CD4-positive, alpha-beta memory T cell (primary cell): ENCODE measurements around the gene CASP6. TPM values are rescaled to one million over a fixed set of nuclear protein-coding genes. Genes with fewer than 3 reads are reported as not detected.
A peak's percentile ranks its signal among the peaks of the same experiment; 100 is the strongest.

Experiments
- CTCF ChIA-PET: fragments of 350-600 bp; sonication (Branson Sonifier 250); formaldehyde crosslinking; loops from one replicate; lab custom pipeline; 2021; ENCODE audit warnings: inconsistent platforms; ENCODE audit not compliant: partially characterized antibody; lab: Charles Lee
- POLR2A ChIA-PET: fragments of 350-600 bp; sonication (Branson Sonifier 250); formaldehyde crosslinking; loops from one replicate; lab custom pipeline; 2021; ENCODE audit not compliant: partially characterized antibody; lab: Charles Lee
- DNase-seq, 5 donors: peaks; one replicate each; pipeline versions ENCODE4 v3.0.0 to v3.0.0-alpha.2; 2020 to 2022; ENCODE audit warnings: mixed read lengths in 1 of 5
- H3K27ac ChIP-seq: one replicate; pipeline ENCODE4 v1.7.0; 2013; ENCODE audit warnings: low read depth, low read length
- H3K27me3 ChIP-seq: 2 replicates; pipeline ENCODE4 v1.7.0; 2013; ENCODE audit warnings: mild to moderate bottlenecking, low read length, moderate library complexity; ENCODE audit not compliant: insufficient read depth
- H3K36me3 ChIP-seq: 2 replicates; pipeline ENCODE4 v1.7.0; 2013; ENCODE audit warnings: mild to moderate bottlenecking, low read length, moderate library complexity; ENCODE audit not compliant: insufficient read depth
- H3K4me1 ChIP-seq: 2 replicates; pipeline ENCODE4 v1.7.0; 2013; ENCODE audit warnings: mild to moderate bottlenecking, low read length, moderate library complexity; ENCODE audit not compliant: insufficient read depth
- H3K4me3 ChIP-seq, 2 donors: one replicate each; pipeline ENCODE4 v1.7.0; 2013; ENCODE audit warnings: low read length in 2 of 2, mild to moderate bottlenecking in 1 of 2
- H3K9me3 ChIP-seq, 2 donors: one replicate each; pipeline ENCODE4 v1.7.0; 2013; ENCODE audit warnings: low read length in 2 of 2, control low read depth in 1 of 2; ENCODE audit not compliant: control insufficient read depth in 1 of 2
- H3K27ac Mint-ChIP-seq, 7 donors: one replicate each; pipeline ENCODE4 v1.8.0; 2020 to 2021; ENCODE audit warnings: mixed read lengths in 7 of 7, mild to moderate bottlenecking in 6 of 7, inconsistent platforms in 3 of 7, moderate library complexity in 3 of 7
- H3K27me3 Mint-ChIP-seq, 2 donors: one replicate each; pipeline ENCODE4 v1.8.0; 2020 to 2021; ENCODE audit warnings: mixed read lengths in 2 of 2
- H3K36me3 Mint-ChIP-seq, 2 donors: one replicate each; pipeline ENCODE4 v1.8.0; 2020 to 2021; ENCODE audit warnings: mixed read lengths in 2 of 2, inconsistent platforms in 1 of 2, mild to moderate bottlenecking in 1 of 2
- H3K4me1 Mint-ChIP-seq, 4 donors: one replicate each; pipeline ENCODE4 v1.8.0; 2020 to 2021; ENCODE audit warnings: mixed read lengths in 4 of 4, mild to moderate bottlenecking in 1 of 4
- H3K4me3 Mint-ChIP-seq, 8 donors: one replicate each; pipeline ENCODE4 v1.8.0; 2020 to 2021; ENCODE audit warnings: mixed read lengths in 8 of 8, mild to moderate bottlenecking in 7 of 8, moderate library complexity in 6 of 8, inconsistent platforms in 3 of 8
- H3K9me3 Mint-ChIP-seq, 8 donors: one replicate each; pipeline ENCODE4 v1.8.0; 2020 to 2021; ENCODE audit warnings: mixed read lengths in 8 of 8, mild to moderate bottlenecking in 5 of 8, inconsistent platforms in 3 of 8, moderate library complexity in 1 of 8
- intact Hi-C: fragments of 100-400 bp; cut with micrococcal nuclease; formaldehyde crosslinking; loops from one replicate; pipeline ENCODE4 v1.15.1; 2023
- polyA plus RNA-seq, 2 donors: library from polyadenylated mRNA; unstranded; fragments of 300-500 nt; fragmentation: Illumina TruSeq; gene quantifications; one replicate each; pipeline ENCODE4 v1.2.3, GENCODE V29; 2021
- total RNA-seq, 2 experiments: library from RNA; stranded (reverse); gene quantifications; one replicate each; pipeline ENCODE4 v1.2.3, GENCODE V29; 2021

Gene CASP6
- total and polyA plus RNA-seq, 4 experiments from 2014 or later, result 16.5 to 115 (median 59.6) TPM

GRCh38 chr4:109722357-109722756 lies 19.1 kb upstream of the CASP6 start:
- Histone ChIP-seq H3K4me3 (no peak overlapping the region), H3K4me1 (no peaks in the 10 kb centered on the region), H3K9me3 (no peaks in the 10 kb centered on the region), H3K27me3 (no peaks in the 10 kb centered on the region), H3K36me3 (peaks cover 4% of the 10 kb centered on the region), H3K27ac (no peak overlapping the region)
- intact Hi-C loops, result loop anchor here (10.0 kb wide), 1 partner anchor 1728 kb away; no protein-coding TSS in a partner anchor
- CTCF ChIA-PET, result no interaction called here
- peaks cover 8 to 13% (median 10%) of the 10 kb centered on the region in 4 donors for H3K4me1 Mint-ChIP-seq
- no peaks in the 10 kb centered on the region for H3K27me3 Mint-ChIP-seq
- no peak for DNase-seq
- H3K4me3 Mint-ChIP-seq, result no peak overlapping the region
- H3K27ac Mint-ChIP-seq, result no peak overlapping the region
- POLR2A ChIA-PET, result no interaction called here
- peaks cover 0 to 2% (median 0%) of the 10 kb centered on the region in 8 donors for H3K9me3 Mint-ChIP-seq
- peaks cover 12 to 26% of the 10 kb centered on the region in 2 donors for H3K36me3 Mint-ChIP-seq

GRCh38 chr4:109721033-109721432 lies 17.8 kb upstream of the CASP6 start:
- H3K4me3 Mint-ChIP-seq, result no peak overlapping the region
- intact Hi-C loops, result loop anchor here (10.0 kb wide), 1 partner anchor 1726 kb away; no protein-coding TSS in a partner anchor
- H3K9me3 ChIP-seq, result no peaks in the 10 kb centered on the region
- no peak overlapping the region for H3K27ac Mint-ChIP-seq
- H3K27me3 Mint-ChIP-seq, result no peaks in the 10 kb centered on the region
- peaks cover 22 to 28% of the 10 kb centered on the region in 2 donors for H3K36me3 Mint-ChIP-seq
- H3K9me3 Mint-ChIP-seq, result no peaks in the 10 kb centered on the region
- CTCF ChIA-PET, result interaction anchor here (0.6 kb wide), 1 partner anchor 33 kb away, joined by 3 read pairs; no protein-coding TSS in a partner anchor
- H3K4me1 ChIP-seq, result no peaks in the 10 kb centered on the region
- no peak overlapping the region for H3K4me3 ChIP-seq
- no peaks in the 10 kb centered on the region for H3K27me3 ChIP-seq
- H3K4me1 Mint-ChIP-seq, result peaks cover 4 to 11% (median 9%) of the 10 kb centered on the region in 4 donors
- peaks cover 16% of the 10 kb centered on the region for H3K36me3 ChIP-seq
- H3K27ac ChIP-seq, result no peak overlapping the region
- no peak for DNase-seq
- POLR2A ChIA-PET, result no interaction called here

GRCh38 chr4:109719604-109720003 lies 16.4 kb upstream of the CASP6 start:
- ChIA-PET POLR2A (no interaction called here), CTCF (no interaction called here)
- Mint-ChIP-seq H3K27ac (no peak overlapping the region), H3K36me3 (peaks cover 21 to 26% of the 10 kb centered on the region in 2 donors), H3K9me3 (no peaks in the 10 kb centered on the region), H3K4me3 (no peak overlapping the region), H3K4me1 (peaks cover 0 to 10% (median 7%) of the 10 kb centered on the region in 4 donors), H3K27me3 (no peaks in the 10 kb centered on the region)
- Histone ChIP-seq H3K36me3 (peaks cover 19% of the 10 kb centered on the region), H3K27ac (no peak overlapping the region), H3K27me3 (no peaks in the 10 kb centered on the region), H3K4me3 (no peak overlapping the region), H3K9me3 (no peaks in the 10 kb centered on the region), H3K4me1 (no peaks in the 10 kb centered on the region)
- no peak for DNase-seq
- intact Hi-C loops, result loop anchor here (10.0 kb wide), 1 partner anchor 1725 kb away; no protein-coding TSS in a partner anchor

- H3K27me3 Mint-ChIP-seq, result no peaks in the 10 kb centered on the region
Measured at GRCh38 chr4:109718759-109719158, 15.5 kb upstream of the CASP6 start.

GRCh38 chr4:109713500-109713899 lies 10.3 kb upstream of the CASP6 start:
- no peak for DNase-seq
- no peaks in the 10 kb centered on the region for H3K4me1 Mint-ChIP-seq
- no peak overlapping the region for H3K27ac Mint-ChIP-seq
- Histone ChIP-seq H3K27ac (no peak overlapping the region), H3K36me3 (peaks cover 30% of the 10 kb centered on the region), H3K27me3 (no peaks in the 10 kb centered on the region), H3K9me3 (no peaks in the 10 kb centered on the region), H3K4me1 (no peaks in the 10 kb centered on the region), H3K4me3 (no peak overlapping the region)
- CTCF ChIA-PET, result interaction anchor here (0.7 kb wide), 1 partner anchor 1120 kb away, joined by 3 read pairs; no protein-coding TSS in a partner anchor
- no peak overlapping the region for H3K4me3 Mint-ChIP-seq
- intact Hi-C loops, result no loop called here
- no peaks in the 10 kb centered on the region for H3K9me3 Mint-ChIP-seq
- H3K27me3 Mint-ChIP-seq, result no peaks in the 10 kb centered on the region
- peaks cover 37 to 40% of the 10 kb centered on the region in 2 donors for H3K36me3 Mint-ChIP-seq
- POLR2A ChIA-PET, result no interaction called here

More at GRCh38 chr4:109718759-109719158, 15.5 kb upstream of the CASP6 start:
- H3K4me3 Mint-ChIP-seq, result no peak overlapping the region
- intact Hi-C loops, result no loop called here
- H3K36me3 ChIP-seq, result peaks cover 24% of the 10 kb centered on the region
- H3K9me3 Mint-ChIP-seq, result no peaks in the 10 kb centered on the region
- peaks cover 0 to 10% (median 4%) of the 10 kb centered on the region in 4 donors for H3K4me1 Mint-ChIP-seq
- ChIA-PET POLR2A (no interaction called here), CTCF (no interaction called here)
- no peak for DNase-seq
- H3K9me3 ChIP-seq, result no peaks in the 10 kb centered on the region
- H3K27me3 ChIP-seq, result no peaks in the 10 kb centered on the region
- no peak overlapping the region for H3K27ac Mint-ChIP-seq
- H3K36me3 Mint-ChIP-seq, result peaks cover 24 to 28% of the 10 kb centered on the region in 2 donors
- no peak overlapping the region for H3K27ac ChIP-seq
- no peaks in the 10 kb centered on the region for H3K4me1 ChIP-seq
- H3K4me3 ChIP-seq, result no peak overlapping the region

GRCh38 chr4:109708990-109709389 lies 5.7 kb upstream of the CASP6 start:
- POLR2A ChIA-PET, result no interaction called here
- Histone ChIP-seq H3K27ac (no peak overlapping the region), H3K4me1 (peaks cover 4% of the 10 kb centered on the region), H3K9me3 (no peaks in the 10 kb centered on the region), H3K36me3 (peaks cover 9% of the 10 kb centered on the region), H3K4me3 (no peak overlapping the region), H3K27me3 (no peaks in the 10 kb centered on the region)
- H3K27ac Mint-ChIP-seq, result no peak overlapping the region
- H3K36me3 Mint-ChIP-seq, result peaks cover 15 to 18% of the 10 kb centered on the region in 2 donors
- no peaks in the 10 kb centered on the region for H3K9me3 Mint-ChIP-seq
- intact Hi-C loops, result loop anchor here (10.0 kb wide), 1 partner anchor 266 kb away; no protein-coding TSS in a partner anchor
- peaks cover 2 to 6% (median 3%) of the 10 kb centered on the region in 4 donors for H3K4me1 Mint-ChIP-seq
- no peak for DNase-seq
- CTCF ChIA-PET, result no interaction called here
- H3K4me3 Mint-ChIP-seq, result no peak overlapping the region
- H3K27me3 Mint-ChIP-seq, result no peaks in the 10 kb centered on the region

- peaks cover 5% of the 10 kb centered on the region for H3K36me3 ChIP-seq
- Mint-ChIP-seq H3K27me3 (no peaks in the 10 kb centered on the region), H3K27ac (peak overlapping the region in 2 of 7 donors; percentile 62 to 70), H3K36me3 (peaks cover 13 to 16% of the 10 kb centered on the region in 2 donors), H3K9me3 (no peaks in the 10 kb centered on the region), H3K4me1 (peaks cover 6 to 11% (median 7%) of the 10 kb centered on the region in 4 donors), H3K4me3 (no peak overlapping the region)
- H3K27ac ChIP-seq, result no peak overlapping the region
- ChIA-PET CTCF (no interaction called here), POLR2A (interaction anchor here (0.6 kb wide), 1 partner anchor 22 kb away, joined by 3 read pairs; the partner anchor contains the start of gene PLA2G12A)
- DNase-seq, result no peak
- intact Hi-C loops, result loop anchor here (10.0 kb wide), 1 partner anchor 266 kb away; no protein-coding TSS in a partner anchor
- H3K27me3 ChIP-seq, result no peaks in the 10 kb centered on the region
- H3K9me3 ChIP-seq, result no peaks in the 10 kb centered on the region
- no peak overlapping the region for H3K4me3 ChIP-seq
- peaks cover 10% of the 10 kb centered on the region for H3K4me1 ChIP-seq
Measured at GRCh38 chr4:109708435-109708834, 5.2 kb upstream of the CASP6 start.
